ENCODE data around the gene RAP2A.

Gene RAP2A

GRCh38 chr13:97422118-97423054 is 11.6 kb upstream of the RAP2A start:
- no peak for DNase-seq (ENCODE audit: low read depth)

- DNase-seq (ENCODE audit: low read depth) = no peak
Measured at GRCh38 chr13:97423300-97424045, 10.5 kb upstream of the RAP2A start.

- no peak for DNase-seq (ENCODE audit: low read depth)
Measured at GRCh38 chr13:97425590-97425989, 8.4 kb upstream of the RAP2A start.

GRCh38 chr13:97426695-97427094 is 7.3 kb upstream of the RAP2A start:
- no peak for DNase-seq (ENCODE audit: low read depth)

- peak; percentile 51 for DNase-seq (ENCODE audit: low read depth)
Measured at GRCh38 chr13:97429681-97430081, 4.3 kb upstream of the RAP2A start.

GRCh38 chr13:97430296-97430695 is 3.7 kb upstream of the RAP2A start:
- no peak for DNase-seq (ENCODE audit: low read depth)

GRCh38 chr13:97431171-97431764 is 2.7 kb upstream of the RAP2A start:
- no peak for DNase-seq (ENCODE audit: low read depth)

- DNase-seq (ENCODE audit: low read depth) = no peak
Measured at GRCh38 chr13:97432232-97432916, 1.6 kb upstream of the RAP2A start.

GRCh38 chr13:97432917-97433726 is 847 bp upstream of the RAP2A start:
- DNase-seq (ENCODE audit: low read depth) = peak; percentile 100

GRCh38 chr13:97434397-97435201 is 630 bp downstream of the RAP2A start:
- no peak for DNase-seq (ENCODE audit: low read depth)

GRCh38 chr13:97435323-97435722 is 1.4 kb downstream of the RAP2A start:
- no peak for DNase-seq (ENCODE audit: low read depth)

- no peak for DNase-seq (ENCODE audit: low read depth)
Measured at GRCh38 chr13:97435794-97436193, 1.8 kb downstream of the RAP2A start.

GRCh38 chr13:97436845-97437244 is 2.9 kb downstream of the RAP2A start:
- no peak for DNase-seq (ENCODE audit: low read depth)

- DNase-seq (ENCODE audit: low read depth) = no peak
Measured at GRCh38 chr13:97437729-97438128, 3.8 kb downstream of the RAP2A start.

GRCh38 chr13:97438856-97439595 is 5.1 kb downstream of the RAP2A start:
- DNase-seq (ENCODE audit: low read depth) = no peak

- no peak for DNase-seq (ENCODE audit: low read depth)
Measured at GRCh38 chr13:97440598-97441170, 6.7 kb downstream of the RAP2A start.

GRCh38 chr13:97441368-97441767 is 7.4 kb downstream of the RAP2A start:
- no peak for DNase-seq (ENCODE audit: low read depth)

GRCh38 chr13:97445522-97446187 is 11.7 kb downstream of the RAP2A start:
- no peak for DNase-seq (ENCODE audit: low read depth)

- no peak for DNase-seq (ENCODE audit: low read depth)
Measured at GRCh38 chr13:97446448-97446847, 12.5 kb downstream of the RAP2A start.

Measured in fibroblast of the conjunctiva (primary cell).